Measurements from ENCODE around the gene ATXN7L1. TPM values are rescaled to one million over a fixed set of nuclear protein-coding genes. Genes with fewer than 3 reads are reported as not detected.

The ATXN7L1 gene
- total and polyA plus RNA-seq, 2 of the 8 experiments (the other 6 are each of a cell fraction or from before 2014, with no cell fraction given) = 14.3 to 34.0 TPM

- no peak overlapping the region for H2AFZ ChIP-seq (ENCODE audit: low read length)
- no peak overlapping the region for H3K18ac ChIP-seq (ENCODE audit: extremely low read depth, low read length)
- DNase-seq (ENCODE audit: low read depth in 1 of 2, low spot score in 2 of 2) = no peak
- no peak overlapping the region for H2BK15ac ChIP-seq (ENCODE audit: low read length)
- H3K23ac ChIP-seq (ENCODE audit: insufficient read length) = no peak overlapping the region
- H4K8ac ChIP-seq (ENCODE audit: extremely low read depth, insufficient read depth, low read length) = no peak overlapping the region
- no peak overlapping the region for H2BK5ac ChIP-seq (ENCODE audit: low read depth, low read length)
- H3K9me3 ChIP-seq (ENCODE audit: insufficient read depth in 2 of 2, low read depth in 1 of 2, low read length in 1 of 2) = no peaks in the 10 kb centered on the region
- H2BK12ac ChIP-seq (ENCODE audit: low read depth, low read length) = no peak overlapping the region
- WGBS, 2 experiments (ENCODE audit: extremely low coverage in 1 of 2, insufficient coverage in 1 of 2, insufficient read length in 1 of 2, insufficient replicate concordance in 2 of 2, low coverage in 1 of 2, low lambda C conversion rate in 2 of 2, missing lambda C conversion rate in 1 of 2) = 92% methylated on average over 8 of the region's 8 CpGs; no CpG with 5 or more reads in 1 of the 2 experiments
- no peak overlapping the region for H2BK20ac ChIP-seq (ENCODE audit: low read length)
- no peak overlapping the region for H3K4ac ChIP-seq (replicated peaks; ENCODE audit: insufficient read length, low read depth, low read length)
- no peak overlapping the region for H3K56ac ChIP-seq (replicated peaks; ENCODE audit: insufficient read length, low read depth, low read length)
- no peak overlapping the region for H3K4me3 ChIP-seq (ENCODE audit: extremely low read depth in 1 of 4, insufficient read depth in 2 of 4, low read depth in 3 of 4, low read length in 4 of 4)
- peaks cover 0 to 4% of the 10 kb centered on the region in 2 experiments for H4K20me1 ChIP-seq (replicated peaks in 1 of 2; ENCODE audit: control insufficient read depth in 1 of 2, insufficient read depth in 2 of 2, low read length in 2 of 2)
- H3K27me3 ChIP-seq (replicated peaks in 1 of 4; ENCODE audit: control insufficient read depth in 3 of 4, extremely low read depth in 1 of 4, insufficient read depth in 3 of 4, low read length in 3 of 4) = no peaks in the 10 kb centered on the region
- no peak overlapping the region for H3K4me2 ChIP-seq (ENCODE audit: insufficient read depth in 1 of 2, low read depth in 2 of 2, low read length in 2 of 2)
- H3K36me3 ChIP-seq (ENCODE audit: control insufficient read depth in 2 of 4, insufficient read depth in 4 of 4, low read length in 3 of 4) = peaks cover 8 to 29% (median 22%) of the 10 kb centered on the region in 4 experiments
- H2BK120ac ChIP-seq (replicated peaks; ENCODE audit: low read depth, low read length) = no peak overlapping the region
- ChIA-PET CTCF (ENCODE audit: partially characterized antibody) (interaction anchor here (0.9 to 1.6 kb wide), 4 partner anchors 17 to 294 kb away, joined by 3 to 6 read pairs (median 4); no protein-coding TSS in a partner anchor), POLR2A (ENCODE audit: partially characterized antibody) (interaction anchor here (0.6 to 1.8 kb wide), 4 partner anchors 8 to 27 kb away, joined by 3 to 6 read pairs (median 6); no protein-coding TSS in a partner anchor)
- no peak for FAIRE-seq
- no peak overlapping the region for H2AK5ac ChIP-seq (ENCODE audit: low read depth, low read length)
- TF ChIP-seq RFX5 (IDR thresholded peaks at IDR 0.05; ENCODE audit: borderline replicate concordance, low read depth, low read length) (no peak), SIRT6 (IDR thresholded peaks at IDR 0.05; ENCODE audit: low read length) (no peak), HDAC2 (IDR thresholded peaks at IDR 0.05; ENCODE audit: borderline replicate concordance in 1 of 2, low read depth in 2 of 2, low read length in 2 of 2) (no peak), KDM4A (IDR thresholded peaks at IDR 0.05; ENCODE audit: low read depth, low read length, severe bottlenecking) (no peak), FOSL1 (IDR thresholded peaks at IDR 0.05; ENCODE audit: insufficient read depth, low read depth, low read length) (no peak)
- H3K79me1 ChIP-seq (ENCODE audit: low read depth, low read length) = no peaks in the 10 kb centered on the region
- H4K91ac ChIP-seq (replicated peaks; ENCODE audit: insufficient read length, low read length) = no peak overlapping the region
- no peak overlapping the region for H3K14ac ChIP-seq (ENCODE audit: insufficient read length)
- H3K79me2 ChIP-seq (ENCODE audit: control insufficient read depth in 1 of 2, insufficient read depth in 2 of 2, low read length in 2 of 2) = no peaks in the 10 kb centered on the region
- H3K4me1 ChIP-seq (replicated peaks in 1 of 4; ENCODE audit: control insufficient read depth in 3 of 4, insufficient read depth in 4 of 4, low read length in 3 of 4) = peaks cover 0 to 3% (median 0%) of the 10 kb centered on the region in 4 experiments; a peak in 2 of 7 replicates
- H3K9ac ChIP-seq (replicated peaks in 1 of 4; ENCODE audit: extremely low read depth in 1 of 4, low read depth in 3 of 4, low read length in 3 of 4) = no peak overlapping the region
- H4K5ac ChIP-seq (ENCODE audit: insufficient read length, low read depth, low read length) = no peak overlapping the region
- H3K27ac ChIP-seq (ENCODE audit: low read depth, low read length) = no peak overlapping the region
- H3K23me2 ChIP-seq (ENCODE audit: low read depth, low read length) = no peaks in the 10 kb centered on the region
Measured at GRCh38 chr7:105610165-105610930, 266.1 kb downstream of the ATXN7L1 start.

Measured in H1 (cell line).